CD4-positive, alpha-beta T cell treated with Interferon alpha-2 for 1 hour (primary cell): Measurements from ENCODE around the gene LYL1.

Experiments used
- DNase-seq, 2 donors: peaks; one replicate each; pipeline ENCODE4 v3.0.0-alpha.2; 2020 to 2022

The LYL1 gene

DNA sequence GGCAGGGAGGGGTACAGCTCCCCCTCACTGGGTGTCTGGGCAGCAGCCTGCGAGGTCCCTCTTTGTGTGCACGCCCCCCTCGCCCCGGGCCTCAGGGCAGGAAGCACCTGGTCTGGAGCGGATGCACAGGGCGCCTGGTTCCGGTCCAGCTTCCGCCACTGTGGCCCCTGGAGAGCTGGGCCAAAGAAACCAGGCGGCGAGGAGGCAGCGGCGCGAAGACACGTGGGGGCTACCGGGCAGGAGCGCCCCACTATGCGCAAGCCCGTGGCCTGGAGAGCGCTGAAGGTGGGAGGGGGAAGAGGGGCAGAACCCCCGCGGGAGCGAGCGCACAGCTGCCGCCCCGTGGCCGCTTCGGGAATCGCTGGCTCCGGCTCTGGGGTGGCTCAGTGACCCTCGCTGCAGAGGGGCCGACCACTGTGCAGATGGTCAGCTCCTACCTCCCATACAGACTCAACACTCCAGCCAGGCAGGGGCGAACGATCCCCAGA lies 1.7 kb upstream of the LYL1 start:
- peak; percentile 71 to 89 for DNase-seq

DNA sequence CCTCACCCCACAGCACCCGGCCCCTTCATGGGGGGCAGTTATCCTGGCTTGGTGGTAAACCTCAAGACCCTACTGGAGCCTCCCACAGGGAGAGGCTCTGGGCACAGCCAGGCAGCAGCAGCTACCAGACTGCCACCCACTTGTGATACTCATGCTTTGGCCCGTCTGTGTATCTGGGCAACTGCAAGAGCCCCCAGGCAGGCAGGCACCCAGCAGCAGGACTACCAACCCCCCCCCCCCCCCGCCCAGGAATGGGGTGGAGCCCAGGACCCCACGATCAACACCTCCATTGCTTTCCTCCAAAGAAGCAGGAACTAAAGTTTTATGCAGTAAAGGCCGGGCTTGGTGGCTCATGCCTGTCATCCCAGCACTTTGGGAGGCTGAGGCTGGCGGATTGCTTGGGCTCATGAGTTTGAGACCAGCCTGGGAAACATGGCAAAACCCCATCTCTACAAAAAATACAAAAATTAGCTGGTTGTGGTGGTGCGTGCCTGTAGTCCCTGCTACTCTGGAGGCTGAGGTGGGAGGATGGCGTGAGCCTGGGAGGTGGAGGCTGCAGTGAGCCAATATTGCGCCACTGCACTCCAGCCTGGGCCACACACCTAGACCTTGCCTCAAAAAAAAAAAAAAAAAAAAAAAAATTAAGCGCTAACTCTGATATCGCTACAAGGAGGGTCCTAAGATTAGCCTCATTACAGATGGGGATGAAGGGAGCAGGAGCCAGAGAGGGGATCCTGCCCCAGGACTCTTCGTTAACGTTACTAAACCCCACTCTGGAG lies 1.1 kb upstream of the LYL1 start:
- no peak for DNase-seq

GRCh38 chr19:13102416-13102665 lies 317 bp downstream of the LYL1 start:
- no peak for DNase-seq

GRCh38 chr19:13101590-13102415 lies 855 bp downstream of the LYL1 start:
- DNase-seq: no peak

- DNase-seq: no peak
Measured at GRCh38 chr19:13100841-13101589, 1.6 kb downstream of the LYL1 start.

- DNase-seq: peak; percentile 72 to 84
Measured at GRCh38 chr19:13100031-13100588, 2.5 kb downstream of the LYL1 start.

- peak; percentile 84 for DNase-seq
Measured at GRCh38 chr19:13099073-13099999, 3.3 kb downstream of the LYL1 start.

- DNase-seq: peak; percentile 50 to 51
Measured at GRCh38 chr19:13098277-13099072, 4.2 kb downstream of the LYL1 start.

- DNase-seq: peak in 1 of 2 donors; percentile 27
Measured at GRCh38 chr19:13097463-13098258, 5.0 kb downstream of the LYL1 start.

- peak in 1 of 2 donors; percentile 36 for DNase-seq
Measured at GRCh38 chr19:13097033-13097462, 5.6 kb downstream of the LYL1 start.

DNA sequence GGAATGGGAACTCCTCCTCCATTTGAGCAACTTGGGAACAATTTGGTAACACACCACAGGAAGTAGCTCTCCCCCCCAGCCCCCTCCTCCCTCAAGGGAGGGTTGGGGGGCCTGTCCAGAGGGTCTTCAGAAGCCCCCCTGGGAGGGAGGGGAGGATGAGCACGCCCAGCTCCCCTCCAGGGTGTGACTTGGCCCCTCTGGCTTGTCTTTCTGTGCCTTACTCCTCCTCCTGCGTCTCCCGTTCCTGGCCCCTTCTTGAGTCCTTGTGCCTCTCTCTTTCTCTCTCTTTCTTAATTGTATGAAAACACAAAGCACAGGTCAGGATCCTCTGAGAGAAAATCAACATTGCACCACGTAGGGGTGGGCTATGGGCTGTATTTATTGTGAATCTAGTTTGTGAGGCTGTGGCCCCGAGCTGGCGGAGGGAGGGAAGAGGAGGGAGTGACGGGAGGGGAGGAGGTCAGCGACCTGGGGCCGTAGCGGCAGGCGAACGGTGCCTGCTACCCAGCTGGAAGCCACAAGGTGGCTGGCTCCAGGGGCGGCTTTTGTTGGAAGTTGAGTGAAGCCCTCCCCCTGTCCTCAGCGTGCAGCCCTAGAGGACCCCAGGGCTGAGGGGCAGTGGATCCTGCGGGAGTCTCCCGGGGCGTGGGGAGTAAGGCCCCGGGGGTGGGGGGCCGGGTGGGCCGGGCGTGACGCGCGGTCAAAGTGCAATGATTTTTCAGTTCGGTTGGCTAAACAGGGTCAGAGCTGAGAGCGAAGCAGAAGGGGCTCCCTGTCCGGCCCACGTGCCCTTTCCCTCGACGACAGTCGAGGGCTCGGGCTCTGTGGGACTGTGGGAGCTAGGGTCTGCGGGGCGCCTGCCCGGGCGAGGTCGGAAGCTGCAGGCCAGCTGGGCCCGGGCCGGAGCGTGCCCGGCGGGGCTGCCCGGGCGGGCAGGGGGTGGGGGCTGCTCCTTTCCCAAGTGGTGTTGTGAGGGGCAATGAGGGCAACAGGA lies 6.4 kb downstream of the LYL1 start:
- DNase-seq: no peak

- peak in 1 of 2 donors; percentile 40 for DNase-seq
Measured at GRCh38 chr19:13095393-13095784, 7.3 kb downstream of the LYL1 start.

DNA sequence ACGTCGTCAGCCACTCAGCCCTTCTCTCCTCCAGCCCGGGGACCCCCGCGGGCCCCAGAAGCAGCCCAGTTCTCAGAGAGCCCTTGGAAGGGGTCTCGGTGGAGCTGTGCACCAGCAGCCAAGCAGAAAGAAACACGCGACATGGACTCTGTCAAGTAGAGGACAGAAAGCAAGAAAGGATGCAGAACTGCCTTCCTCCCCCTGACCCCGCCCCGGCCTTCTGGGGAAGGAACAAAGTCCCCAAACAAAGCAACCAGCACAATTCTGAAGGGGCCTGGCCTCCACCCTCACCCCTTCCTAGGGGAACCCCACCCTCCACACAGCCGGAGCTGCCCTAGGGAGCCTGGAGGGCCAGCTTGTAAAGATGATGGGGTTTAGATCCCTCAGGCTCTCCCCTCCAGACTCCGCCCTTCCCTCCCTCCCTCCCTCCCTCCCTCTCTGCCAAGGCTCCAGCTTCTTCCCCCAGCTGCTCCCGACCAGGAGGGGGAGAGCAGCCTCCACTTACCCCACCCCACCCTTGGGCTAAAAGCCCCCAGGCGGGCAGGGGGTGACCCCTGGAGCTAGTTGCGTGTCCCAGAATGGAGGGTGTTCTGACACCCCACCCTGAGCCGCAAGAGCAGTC lies 7.8 kb downstream of the LYL1 start:
- peak in 1 of 2 donors; percentile 39 for DNase-seq

DNA sequence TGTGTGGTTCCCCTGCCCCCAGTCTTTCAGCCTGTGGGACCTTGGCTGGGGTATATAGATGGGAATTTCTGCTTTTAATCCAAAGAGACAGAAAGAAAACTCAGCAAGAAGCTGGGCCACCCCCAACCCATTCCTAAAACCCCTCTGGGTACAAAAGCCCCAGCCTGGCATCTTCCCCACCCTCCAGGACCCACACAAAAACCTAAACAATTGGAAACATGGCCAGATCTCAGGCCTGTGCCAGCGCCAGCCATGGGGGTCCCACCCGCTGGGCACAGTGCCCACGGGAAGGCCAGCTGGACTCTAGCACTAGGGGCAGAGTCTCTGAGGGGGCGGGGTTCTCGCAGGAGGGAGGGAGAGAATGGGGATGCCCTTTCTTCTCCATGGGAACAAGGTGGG lies 8.6 kb downstream of the LYL1 start:
- no peak for DNase-seq

GRCh38 chr19:13093407-13094105 lies 9.1 kb downstream of the LYL1 start:
- peak; percentile 85 to 87 for DNase-seq

- DNase-seq: no peak
Measured at GRCh38 chr19:13092606-13093235, 9.9 kb downstream of the LYL1 start.

DNA sequence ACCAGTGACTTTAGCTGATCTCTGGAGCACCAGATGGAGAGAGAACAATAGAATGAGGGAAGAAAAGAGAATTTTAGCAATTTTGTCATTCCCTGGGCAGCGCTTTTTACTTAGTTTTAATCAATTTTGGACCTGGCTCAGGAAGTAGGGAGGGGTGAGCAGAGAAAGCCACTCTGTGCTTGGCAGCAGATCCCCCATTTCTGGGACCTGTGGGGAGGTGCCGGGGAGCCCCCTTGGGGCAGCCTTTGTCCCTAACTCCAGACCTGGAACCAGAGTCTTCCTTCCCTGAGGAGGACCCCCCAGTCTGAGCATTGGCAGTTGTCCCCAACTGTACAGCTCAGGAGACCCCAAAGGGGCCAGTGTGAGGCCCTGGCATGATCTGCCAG lies 10.5 kb downstream of the LYL1 start:
- no peak for DNase-seq
